Astrocyte (in vitro differentiated cells and primary cell): ENCODE data around the gene OR14J1.

Experiments used
- CTCF ChIP-seq: IDR thresholded peaks from 2 replicates; pipeline ENCODE4 v1.5.1; 2011; ENCODE audit warnings: low read depth, mild to moderate bottlenecking, inconsistent platforms, low read length, moderate library complexity; ENCODE audit not compliant: insufficient read depth
- EZH2 ChIP-seq: IDR thresholded peaks from 2 replicates; pipeline ENCODE4 v1.6.1; 2012; ENCODE audit warnings: mild to moderate bottlenecking, low read length, inconsistent platforms; ENCODE audit not compliant: insufficient read depth

- no peak for TF ChIP-seq CTCF
- TF ChIP-seq EZH2 = no peak
These were observed 5.9 kb upstream of the OR14J1 start for GRCh38 chr6:29295623-29296022.
